HCT116 (cell line): Measurements from ENCODE around the gene NEK8. TPM values are rescaled to one million over a fixed set of nuclear protein-coding genes. Genes with fewer than 3 reads are reported as not detected.

Experiments used
- ATAC-seq: fragments of 200-7000 bp; cut with Tn5 transposase; 2 replicates; pipeline ENCODE4 v1.9.1; 2020; ENCODE audit warnings: mild to moderate bottlenecking, moderate library complexity
- BruUV-seq: library from RNA; stranded (reverse); fragments of 400-500 nt; replicated peaks from 2 replicates; lab custom pipeline; 2021; lab: Mats Ljungman, UMichigan
- CTCF ChIA-PET: fragments of 300-600 bp; sonication (Branson Sonifier 250); formaldehyde crosslinking; loops from one replicate; lab custom pipeline; 2021; ENCODE audit warnings: antibody characterized with exemption; lab: Charles Lee
- POLR2A ChIA-PET: fragments of 300-600, 350-600 bp; sonication (Branson Sonifier 250); formaldehyde crosslinking; loops from one replicate; lab custom pipeline; 2021; ENCODE audit warnings: antibody characterized with exemption; lab: Charles Lee
- RAD21 ChIA-PET, 2 experiments: fragments of 300-600 bp; sonication (Branson Sonifier 250); formaldehyde crosslinking; loops; one replicate each; lab custom pipeline; 2023; ENCODE audit warnings: low total read pairs in 2 of 2; ENCODE audit not compliant: uncharacterized antibody in 2 of 2, unreplicated experiment in 2 of 2, low non-redundant PET in 1 of 2; lab: Charles Lee
- DNase-seq: peaks from one replicate; pipeline ENCODE4 v3.0.0-alpha.2; 2010; ENCODE audit warnings: low read depth, low spot score
- H2AFZ ChIP-seq: fragments of 200-600 bp; shearing (Covaris generic), sonication (generic); 2 replicates; pipeline ENCODE4 v1.6.1; 2017; ENCODE audit warnings: low read depth, mixed run types, mixed read lengths, antibody characterized with exemption, low read length; ENCODE audit not compliant: poor library complexity, severe bottlenecking
- H3K27ac ChIP-seq: 2 replicates; pipeline ENCODE4 v1.5.1; 2012; ENCODE audit warnings: low read depth, low read length
- H3K27me3 ChIP-seq: fragments of 200-600 bp; sonication (generic); 2 replicates; pipeline ENCODE4 v1.6.1; 2016; ENCODE audit warnings: mixed run types, low read length, mixed read lengths; ENCODE audit not compliant: insufficient read depth
- H3K36me3 ChIP-seq, 2 experiments: fragments of 200-500 bp in 1 of 2; fragments of 200-600 bp in 1 of 2; sonication (Bioruptor generic) in 1 of 2; sonication (generic) in 1 of 2; 2 replicates each; pipeline versions ENCODE4 v1.5.1 to v1.6.1; 2014 to 2016; ENCODE audit warnings: low read length in 2 of 2, inconsistent platforms in 1 of 2, mixed read lengths in 1 of 2, mixed run types in 1 of 2; ENCODE audit not compliant: insufficient read depth in 2 of 2, control insufficient read depth in 1 of 2
- H3K4me1 ChIP-seq, 2 experiments: fragments of 200-600 bp in 1 of 2; sonication (generic) in 1 of 2; 2 replicates each; pipeline versions ENCODE4 v1.5.1 to v1.6.1; 2012 to 2017; ENCODE audit warnings: low read length in 2 of 2, inconsistent platforms in 1 of 2, mild to moderate bottlenecking in 1 of 2, mixed read lengths in 1 of 2, mixed run types in 1 of 2, moderate library complexity in 1 of 2; ENCODE audit not compliant: insufficient read depth in 2 of 2, control insufficient read depth in 1 of 2
- H3K4me2 ChIP-seq: fragments of 200-600 bp; sonication (generic); 2 replicates; pipeline ENCODE4 v1.6.1; 2017; ENCODE audit warnings: mixed run types, low read length, mixed read lengths
- H3K4me3 ChIP-seq, 2 experiments: fragments of 200-600 bp in 1 of 2; sonication (generic) in 1 of 2; replicated peaks in 1 of 2; 2 replicates each; pipeline ENCODE4 v1.5.1; 2011 to 2016; ENCODE audit warnings: low read length in 2 of 2, control low read depth in 1 of 2, low read depth in 1 of 2, mild to moderate bottlenecking in 1 of 2, mixed read lengths in 1 of 2, mixed run types in 1 of 2
- H3K79me2 ChIP-seq: fragments of 200-600 bp; sonication (generic); 2 replicates; pipeline ENCODE4 v1.6.1; 2017; ENCODE audit warnings: mild to moderate bottlenecking, mixed run types, low read length, moderate library complexity, mixed read lengths; ENCODE audit not compliant: insufficient read depth
- H3K9ac ChIP-seq: fragments of 200-600 bp; sonication (generic); 2 replicates; pipeline ENCODE4 v1.6.1; 2016; ENCODE audit warnings: low read length, mixed read lengths
- H3K9me2 ChIP-seq: fragments of 200-600 bp; sonication (generic), shearing (Covaris generic); 2 replicates; pipeline ENCODE4 v1.6.1; 2017; ENCODE audit warnings: mixed run types, mild to moderate bottlenecking, moderate library complexity; ENCODE audit not compliant: insufficient read depth
- H3K9me3 ChIP-seq, 2 experiments: fragments of 200-500 bp in 1 of 2; fragments of 200-600 bp in 1 of 2; sonication (Bioruptor generic) in 1 of 2; sonication (generic) in 1 of 2; 2 replicates each; pipeline ENCODE4 v1.6.1; 2014 to 2017; ENCODE audit warnings: low read length in 2 of 2, mixed read lengths in 2 of 2, inconsistent platforms in 1 of 2, low read depth in 1 of 2, mild to moderate bottlenecking in 1 of 2, mixed run types in 1 of 2, moderate library complexity in 1 of 2; ENCODE audit not compliant: control insufficient read depth in 1 of 2, insufficient read depth in 1 of 2
- H4K20me1 ChIP-seq: fragments of 200-600 bp; sonication (generic), shearing (Covaris generic); 2 replicates; pipeline ENCODE4 v1.6.1; 2017; ENCODE audit warnings: mixed run types, mild to moderate bottlenecking, moderate library complexity; ENCODE audit not compliant: insufficient read depth
- POLR2AphosphoS5 ChIP-seq: IDR thresholded peaks from 2 replicates; pipeline ENCODE4 v1.6.1; 2011; ENCODE audit warnings: mild to moderate bottlenecking, low read depth, low read length, moderate library complexity
- RAD21 ChIP-seq: IDR thresholded peaks from 2 replicates; pipeline ENCODE4 v1.6.1; 2012; ENCODE audit warnings: low read depth, mild to moderate bottlenecking
- REST ChIP-seq: IDR thresholded peaks from 2 replicates; pipeline ENCODE4 v1.6.1; 2012; ENCODE audit warnings: low read depth
- SP1 ChIP-seq: IDR thresholded peaks from 2 replicates; pipeline ENCODE4 v1.6.1; 2012; ENCODE audit warnings: low read depth
- intact Hi-C: fragments of 100-400 bp; cut with micrococcal nuclease; formaldehyde crosslinking; loops from 2 replicates; pipeline ENCODE4 v1.10.0; 2022
- total RNA-seq: library from RNA; stranded (reverse); gene quantifications from one replicate; pipeline ENCODE4 v1.2.1, GENCODE V29; 2021; ENCODE audit not compliant: unreplicated experiment

The NEK8 gene
- total RNA-seq, 1 experiment from 2014 or later, result 7.0 TPM

- intact Hi-C loops, result no loop called here
- H3K9me2 ChIP-seq, result no peaks in the 10 kb centered on the region
- ATAC-seq, result no peak
- H4K20me1 ChIP-seq, result peaks cover 31% of the 10 kb centered on the region; the same call in 1 of the 2 replicates
- H3K27ac ChIP-seq, result peak overlapping the region; percentile 98
- no peak for DNase-seq
- RAD21 ChIA-PET, result interaction anchor here in 1 of 2 experiments (0.6 kb wide), 1 partner anchor 19 kb away, joined by 8 read pairs; no protein-coding TSS in a partner anchor
- POLR2A ChIA-PET, result interaction anchor here (1.4 to 11.6 kb wide), 3 partner anchors 17 to 26 kb away, joined by 4 to 149 read pairs (median 9); partner anchors contain the start of genes NEK8, RPL23A and TLCD1
- no peak overlapping the region for H2AFZ ChIP-seq
- no peaks in the 10 kb centered on the region for H3K9me3 ChIP-seq
- no peaks in the 10 kb centered on the region for H3K27me3 ChIP-seq
- BruUV-seq, result no TSS peak
- peaks cover 34 to 66% of the 10 kb centered on the region in 2 experiments for H3K4me1 ChIP-seq
- H3K4me3 ChIP-seq, result peak overlapping the region; percentile 97 to 100
- H3K79me2 ChIP-seq, result peaks cover 60% of the 10 kb centered on the region
- TF ChIP-seq REST, result no peak
- no peak for TF ChIP-seq SP1
- TF ChIP-seq POLR2AphosphoS5, result 0 out of 2 replicates have a peak, but pooled peaks have one; percentile 16
- no peak for TF ChIP-seq RAD21
- H3K36me3 ChIP-seq, result peaks cover 28 to 50% of the 10 kb centered on the region in 2 experiments
- CTCF ChIA-PET, result interaction anchor here (13.6 kb wide), 1 partner anchor 19 kb away, joined by 207 read pairs; the partner anchor contains the start of genes NEK8 and TLCD1
- H3K4me2 ChIP-seq, result peak overlapping the region; percentile 99
- peak overlapping the region; percentile 100 for H3K9ac ChIP-seq
These were observed 17.3 kb downstream of the NEK8 start for GRCh38 chr17:28745786-28746411.
